WTC11 (cell line): Measurements from ENCODE around the gene EFHD2. TPM values are rescaled to one million over a fixed set of nuclear protein-coding genes. Genes with fewer than 3 reads are reported as not detected.

Experiments
- ATAC-seq: fragments of 200-7000 bp; cut with Tn5 transposase; 2 replicates; pipeline ENCODE4 v1.10.0; 2021; ENCODE audit warnings: mild to moderate bottlenecking, moderate library complexity
- CTCF ChIA-PET: fragments of 300-600 bp; sonication (Branson Sonifier 250); formaldehyde crosslinking; loops from one replicate; lab custom pipeline; 2021; ENCODE audit warnings: antibody characterized with exemption; lab: Charles Lee
- POLR2A ChIA-PET: fragments of 350-600 bp; sonication (Branson Sonifier 250); formaldehyde crosslinking; loops from one replicate; lab custom pipeline; 2021; ENCODE audit warnings: antibody characterized with exemption; lab: Charles Lee
- DNase-seq: peaks from one replicate; pipeline ENCODE4 v3.0.0; 2021; ENCODE audit warnings: low spot score
- H3K27ac Mint-ChIP-seq: 2 replicates; pipeline ENCODE4 v1.8.0; 2021; ENCODE audit warnings: mixed read lengths
- H3K27me3 Mint-ChIP-seq: 2 replicates; pipeline ENCODE4 v1.8.0; 2021; ENCODE audit warnings: low read depth, mild to moderate bottlenecking, moderate library complexity, mixed read lengths
- H3K36me3 Mint-ChIP-seq: 2 replicates; pipeline ENCODE4 v1.8.0; 2021; ENCODE audit warnings: mixed read lengths
- H3K4me1 Mint-ChIP-seq: 2 replicates; pipeline ENCODE4 v1.8.0; 2022; ENCODE audit warnings: mixed read lengths
- H3K4me3 Mint-ChIP-seq: 2 replicates; pipeline ENCODE4 v1.8.0; 2021; ENCODE audit warnings: mild to moderate bottlenecking, moderate library complexity, mixed read lengths
- H3K9me3 Mint-ChIP-seq: 2 replicates; pipeline ENCODE4 v1.8.0; 2021; ENCODE audit warnings: mixed read lengths
- ATF6 ChIP-seq: sonication (generic); formaldehyde crosslinking; IDR thresholded peaks from 2 replicates; pipeline ENCODE4 v1.8.1; 2023; ENCODE audit warnings: mild to moderate bottlenecking, missing genetic modification reagents
- CBFB ChIP-seq: sonication (generic); formaldehyde crosslinking; IDR thresholded peaks from 2 replicates; pipeline ENCODE4 v1.8.1; 2022; ENCODE audit warnings: mild to moderate bottlenecking, low read depth, missing genetic modification reagents
- CREM ChIP-seq: sonication (generic); formaldehyde crosslinking; IDR thresholded peaks from 2 replicates; pipeline ENCODE4 v1.8.1; 2022; ENCODE audit warnings: mild to moderate bottlenecking, missing genetic modification reagents, moderate library complexity
- FOXJ3 ChIP-seq: sonication (generic); formaldehyde crosslinking; IDR thresholded peaks from 2 replicates; pipeline ENCODE4 v1.9.0; 2021; ENCODE audit warnings: missing genetic modification reagents, mild to moderate bottlenecking, borderline replicate concordance
- JAZF1 ChIP-seq: fragments of 250-450 bp; sonication (Bioruptor Pico); IDR thresholded peaks from 2 replicates; pipeline ENCODE4 v1.9.0; 2021; ENCODE audit warnings: moderate library complexity, mild to moderate bottlenecking, inconsistent platforms
- MAX ChIP-seq: sonication (generic); formaldehyde crosslinking; IDR thresholded peaks from 2 replicates; pipeline ENCODE4 v1.8.0; 2022; ENCODE audit warnings: mild to moderate bottlenecking, missing genetic modification reagents
- PRDM15 ChIP-seq: sonication (generic); formaldehyde crosslinking; IDR thresholded peaks from 2 replicates; pipeline ENCODE4 v1.8.0; 2022; ENCODE audit warnings: missing genetic modification reagents
- PREB ChIP-seq: sonication (generic); formaldehyde crosslinking; IDR thresholded peaks from 2 replicates; pipeline ENCODE4 v1.8.1; 2022; ENCODE audit warnings: mild to moderate bottlenecking, missing genetic modification reagents, moderate library complexity, borderline replicate concordance
- SP1 ChIP-seq: sonication (generic); formaldehyde crosslinking; conservative IDR thresholded peaks from 2 replicates; pipeline ENCODE4 v1.8.1; 2022; ENCODE audit warnings: missing genetic modification reagents
- ZNF281 ChIP-seq: sonication (generic); formaldehyde crosslinking; IDR thresholded peaks from 2 replicates; pipeline ENCODE4 v1.8.0; 2023; ENCODE audit warnings: mild to moderate bottlenecking, missing genetic modification reagents
- ZNF425 ChIP-seq: fragments of 250-450 bp; sonication (Bioruptor Pico); conservative IDR thresholded peaks from 2 replicates; pipeline ENCODE4 v1.9.0; 2021; ENCODE audit warnings: mild to moderate bottlenecking
- ZNF671 ChIP-seq: fragments of 250-450 bp; sonication (Bioruptor Pico); IDR thresholded peaks from 2 replicates; pipeline ENCODE4 v1.8.0; 2021; ENCODE audit warnings: mild to moderate bottlenecking
- total RNA-seq: library from RNA; stranded (reverse); gene quantifications from 3 replicates; pipeline ENCODE4 v1.2.3, GENCODE V29; 2021

The EFHD2 gene
- total RNA-seq, 1 experiment from 2014 or later: 23.8 TPM

- TF ChIP-seq ZNF281 (CRISPR knock-in tag) (no peak), FOXJ3 (CRISPR knock-in tag) (no peak), ZNF671 (CRISPR knock-in tag) (no peak), ATF6 (CRISPR knock-in tag) (no peak), CREM (no peak), MAX (CRISPR knock-in tag) (no peak), CBFB (CRISPR knock-in tag) (no peak), PREB (CRISPR knock-in tag) (no peak), SP1 (CRISPR knock-in tag) (no peak)
These were observed 49.0 kb upstream of the EFHD2 start (continued) for GRCh38 chr1:15360700-15361099.

- DNase-seq (no peak), ATAC-seq (no peak)
- TF ChIP-seq PRDM15 (CRISPR knock-in tag): no peak
- peaks cover 6% of the 10 kb centered on the region for H3K4me1 Mint-ChIP-seq
- H3K27me3 Mint-ChIP-seq: peaks cover 3% of the 10 kb centered on the region; the same call in 1 of the 2 replicates
- POLR2A ChIA-PET: no interaction called here
- H3K9me3 Mint-ChIP-seq: no peaks in the 10 kb centered on the region
- no peak overlapping the region for H3K27ac Mint-ChIP-seq
- H3K4me3 Mint-ChIP-seq: no peak overlapping the region
- H3K36me3 Mint-ChIP-seq: no peaks in the 10 kb centered on the region
- CTCF ChIA-PET: interaction anchor here (2.0 kb wide), 1 partner anchor 39 kb away, joined by 7 read pairs; no protein-coding TSS in a partner anchor
These were observed 47.5 kb upstream of the EFHD2 start for GRCh38 chr1:15362096-15362736.

- CTCF ChIA-PET: interaction anchor here (1.2 kb wide), 1 partner anchor 39 kb away, joined by 3 read pairs; no protein-coding TSS in a partner anchor
- ATAC-seq: no peak
- no peak overlapping the region for H3K27ac Mint-ChIP-seq
- H3K36me3 Mint-ChIP-seq: no peaks in the 10 kb centered on the region
- POLR2A ChIA-PET: no interaction called here
- peaks cover 3% of the 10 kb centered on the region; the same call in 1 of the 2 replicates for H3K27me3 Mint-ChIP-seq
- H3K4me3 Mint-ChIP-seq: no peak overlapping the region
- DNase-seq: no peak
- no peaks in the 10 kb centered on the region for H3K9me3 Mint-ChIP-seq
- H3K4me1 Mint-ChIP-seq: peaks cover 6% of the 10 kb centered on the region
- TF ChIP-seq JAZF1 (CRISPR knock-in tag) (no peak), ZNF425 (no peak)
These were observed 47.0 kb upstream of the EFHD2 start for GRCh38 chr1:15362737-15363128.
